SU-DHL-6 (cell line): ENCODE measurements around the gene PROSER3.

Source experiments
- H2AFZ ChIP-seq: fragments of 200-600 bp; sonication (generic); 2 replicates; pipeline ENCODE4 v1.6.1; 2014; ENCODE audit warnings: low read depth, mild to moderate bottlenecking, moderate library complexity, mixed read lengths, antibody characterized with exemption, low read length; ENCODE audit not compliant: severe bottlenecking
- H3F3A ChIP-seq: fragments of 200-600 bp; shearing (Covaris generic); 2 replicates; pipeline ENCODE4 v1.6.0; 2016; ENCODE audit warnings: antibody characterized with exemption, mild to moderate bottlenecking; ENCODE audit not compliant: insufficient read depth
- H3K27ac ChIP-seq: fragments of 200-600 bp; sonication (generic); 2 replicates; pipeline ENCODE4 v1.5.1; 2016; ENCODE audit warnings: low read depth, mild to moderate bottlenecking, low read length, moderate library complexity, mixed read lengths
- H3K27me3 ChIP-seq: fragments of 200-600 bp; sonication (generic), shearing (Covaris generic); 2 replicates; pipeline ENCODE4 v1.6.0; 2014; ENCODE audit warnings: mild to moderate bottlenecking, low read length
- H3K36me3 ChIP-seq: fragments of 200-600 bp; sonication (generic); 2 replicates; pipeline ENCODE4 v1.6.1; 2014; ENCODE audit warnings: mild to moderate bottlenecking, low read length, mixed read lengths
- H3K4me2 ChIP-seq: fragments of 300-600, 200-600 bp; shearing (Covaris generic), sonication (generic); 2 replicates; pipeline ENCODE4 v1.6.0; 2014; ENCODE audit warnings: low read length, low read depth, mild to moderate bottlenecking; ENCODE audit not compliant: poor library complexity, severe bottlenecking
- H3K4me3 ChIP-seq: fragments of 200-600 bp; sonication (generic); 2 replicates; pipeline ENCODE4 v1.5.1; 2014; ENCODE audit warnings: antibody characterized with exemption, low read length, mild to moderate bottlenecking, mixed read lengths; ENCODE audit not compliant: insufficient read depth, poor library complexity, severe bottlenecking
- H3K79me2 ChIP-seq: fragments of 200-600 bp; sonication (generic); 2 replicates; pipeline ENCODE4 v1.6.1; 2014; ENCODE audit warnings: mild to moderate bottlenecking, low read length, moderate library complexity; ENCODE audit not compliant: insufficient read depth
- H3K9ac ChIP-seq: fragments of 200-600 bp; sonication (generic); 2 replicates; pipeline ENCODE4 v1.7.0; 2014; ENCODE audit warnings: mild to moderate bottlenecking, low read length
- H3K9me2 ChIP-seq: fragments of 200-600 bp; sonication (generic); replicated peaks from 2 replicates; pipeline ENCODE4 v1.6.1; 2014; ENCODE audit warnings: low read length; ENCODE audit not compliant: insufficient read depth
- H3K9me3 ChIP-seq: fragments of 200-600 bp; sonication (generic); 2 replicates; pipeline ENCODE4 v1.6.1; 2014; ENCODE audit warnings: low read length, mixed read lengths; ENCODE audit not compliant: insufficient read depth
- H4K20me1 ChIP-seq: fragments of 200-600 bp; sonication (generic); 2 replicates; pipeline ENCODE4 v1.6.1; 2014; ENCODE audit warnings: low read depth, mild to moderate bottlenecking, antibody characterized with exemption, low read length, moderate library complexity, mixed read lengths
- CTCF ChIP-seq: fragments of 200-600 bp; sonication (generic); IDR thresholded peaks from one replicate; pipeline ENCODE4 v1.5.1; 2017; ENCODE audit warnings: antibody characterized with exemption, mild to moderate bottlenecking, low read length, moderate library complexity; ENCODE audit not compliant: insufficient read depth, poor library complexity, severe bottlenecking
- EZH2phosphoT487 ChIP-seq: fragments of 200-600 bp; sonication (generic), shearing (Covaris generic); conservative IDR thresholded peaks from 2 replicates; pipeline ENCODE4 v1.6.1; 2018; ENCODE audit warnings: mild to moderate bottlenecking, antibody characterized with exemption, low read length, moderate library complexity, mixed read lengths

Gene PROSER3

GRCh38 chr19:35721374-35721773 is 36.6 kb upstream of the PROSER3 start:
- Histone ChIP-seq H3K27ac (no peak overlapping the region), H4K20me1 (no peaks in the 10 kb centered on the region), H3K4me3 (no peak overlapping the region), H3K27me3 (no peaks in the 10 kb centered on the region), H3K79me2 (peaks cover 22% of the 10 kb centered on the region), H3K9me2 (no peaks in the 10 kb centered on the region), H3K4me2 (no peak overlapping the region), H2AFZ (no peak overlapping the region), H3F3A (no peaks in the 10 kb centered on the region), H3K9me3 (no peaks in the 10 kb centered on the region), H3K9ac (no peak overlapping the region), H3K36me3 (no peaks in the 10 kb centered on the region; the same call in 1 of the 2 replicates)
- TF ChIP-seq EZH2phosphoT487 (no peak), CTCF (no peak)

- no peaks in the 10 kb centered on the region for H3K9me3 ChIP-seq
- H3K4me3 ChIP-seq, result no peak overlapping the region
- H3K79me2 ChIP-seq, result peaks cover 22% of the 10 kb centered on the region
- no peaks in the 10 kb centered on the region for H4K20me1 ChIP-seq
- no peak overlapping the region for H3K4me2 ChIP-seq
- H3K27me3 ChIP-seq, result no peaks in the 10 kb centered on the region
- H3K9ac ChIP-seq, result no peak overlapping the region
- H2AFZ ChIP-seq, result no peak overlapping the region
- no peaks in the 10 kb centered on the region for H3K9me2 ChIP-seq
- H3K27ac ChIP-seq, result no peak overlapping the region
- TF ChIP-seq CTCF (no peak), EZH2phosphoT487 (no peak)
- no peaks in the 10 kb centered on the region; the same call in 1 of the 2 replicates for H3K36me3 ChIP-seq
- H3F3A ChIP-seq, result no peaks in the 10 kb centered on the region
These were observed 35.5 kb upstream of the PROSER3 start for GRCh38 chr19:35722461-35722860.

- Histone ChIP-seq H3K36me3 (no peaks in the 10 kb centered on the region; the same call in 1 of the 2 replicates), H3K27ac (no peak overlapping the region), H2AFZ (no peak overlapping the region), H3K9me2 (no peaks in the 10 kb centered on the region), H3K9ac (no peak overlapping the region), H3K4me2 (no peak overlapping the region), H3K4me3 (no peak overlapping the region), H3K9me3 (no peaks in the 10 kb centered on the region), H4K20me1 (no peaks in the 10 kb centered on the region), H3K79me2 (peaks cover 22% of the 10 kb centered on the region), H3K27me3 (no peaks in the 10 kb centered on the region), H3F3A (no peaks in the 10 kb centered on the region)
- TF ChIP-seq EZH2phosphoT487, result no peak
- TF ChIP-seq CTCF, result no peak
These were observed 35.1 kb upstream of the PROSER3 start for GRCh38 chr19:35722897-35723296.
